ENCODE results near the gene MRPS10.

Gene MRPS10

DNA sequence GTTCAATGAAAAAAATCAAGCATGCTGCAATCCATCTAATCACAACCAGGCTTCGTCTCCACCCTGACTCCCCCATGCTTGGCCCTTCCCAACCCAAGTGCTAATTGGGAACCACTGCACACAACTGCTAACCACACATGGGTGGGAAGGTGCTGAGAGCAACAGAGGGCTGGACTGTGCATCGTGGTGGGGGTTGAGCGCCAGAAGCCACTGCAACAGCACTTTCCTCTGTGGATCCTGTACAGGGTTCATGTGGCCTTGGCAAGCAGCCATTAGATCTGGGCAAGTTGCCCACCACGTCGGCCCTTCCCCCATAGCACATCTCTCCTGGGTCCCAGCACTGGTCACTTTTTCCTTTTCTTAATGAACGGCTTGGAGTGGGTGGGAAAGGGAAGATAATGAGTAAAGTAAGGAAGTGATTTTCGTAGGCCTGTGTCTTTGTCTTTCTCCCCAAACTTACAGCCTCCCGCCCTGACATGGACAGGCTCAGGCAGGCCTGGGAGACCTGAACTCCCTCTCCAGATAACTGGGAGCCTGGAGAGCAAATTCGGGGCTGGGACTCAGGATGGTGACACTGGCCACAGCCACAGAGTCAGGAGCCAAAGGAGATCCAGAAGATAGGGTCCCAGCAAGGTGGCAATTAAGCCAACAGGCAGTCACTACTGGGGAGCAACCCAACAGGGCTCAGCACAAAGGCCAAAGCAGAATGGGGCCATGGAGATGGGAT, 34.4 kb upstream of the MRPS10 start:
- H3K4me3 ChIP-seq (ENCODE audit: low read depth, low read length): no peak overlapping the region
- no peak for DNase-seq (ENCODE audit: low read depth)
- TF ChIP-seq, protein P1, sequence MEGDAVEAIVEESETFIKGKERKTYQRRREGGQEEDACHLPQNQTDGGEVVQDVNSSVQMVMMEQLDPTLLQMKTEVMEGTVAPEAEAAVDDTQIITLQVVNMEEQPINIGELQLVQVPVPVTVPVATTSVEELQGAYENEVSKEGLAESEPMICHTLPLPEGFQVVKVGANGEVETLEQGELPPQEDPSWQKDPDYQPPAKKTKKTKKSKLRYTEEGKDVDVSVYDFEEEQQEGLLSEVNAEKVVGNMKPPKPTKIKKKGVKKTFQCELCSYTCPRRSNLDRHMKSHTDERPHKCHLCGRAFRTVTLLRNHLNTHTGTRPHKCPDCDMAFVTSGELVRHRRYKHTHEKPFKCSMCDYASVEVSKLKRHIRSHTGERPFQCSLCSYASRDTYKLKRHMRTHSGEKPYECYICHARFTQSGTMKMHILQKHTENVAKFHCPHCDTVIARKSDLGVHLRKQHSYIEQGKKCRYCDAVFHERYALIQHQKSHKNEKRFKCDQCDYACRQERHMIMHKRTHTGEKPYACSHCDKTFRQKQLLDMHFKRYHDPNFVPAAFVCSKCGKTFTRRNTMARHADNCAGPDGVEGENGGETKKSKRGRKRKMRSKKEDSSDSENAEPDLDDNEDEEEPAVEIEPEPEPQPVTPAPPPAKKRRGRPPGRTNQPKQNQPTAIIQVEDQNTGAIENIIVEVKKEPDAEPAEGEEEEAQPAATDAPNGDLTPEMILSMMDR (IDR thresholded peaks at IDR 0.05; ENCODE audit: low read depth, low read length, missing control alignments): no peak

- H3K4me3 ChIP-seq (ENCODE audit: low read depth, low read length): no peak overlapping the region
- no peak for DNase-seq (ENCODE audit: low read depth)
- TF ChIP-seq, protein P1 (IDR thresholded peaks at IDR 0.05; ENCODE audit: low read depth, low read length, missing control alignments): no peak
Observed at GRCh38 chr6:42251500-42251899, 33.8 kb upstream of the MRPS10 start.

GRCh38 chr6:42250274-42250931, 32.7 kb upstream of the MRPS10 start:
- no peak for DNase-seq (ENCODE audit: low read depth)
- TF ChIP-seq, protein P1 (IDR thresholded peaks at IDR 0.05; ENCODE audit: low read depth, low read length, missing control alignments): no peak
- H3K4me3 ChIP-seq (ENCODE audit: low read depth, low read length): no peak overlapping the region

- TF ChIP-seq, protein P1 (IDR thresholded peaks at IDR 0.05; ENCODE audit: low read depth, low read length, missing control alignments): no peak
- no peak for DNase-seq (ENCODE audit: low read depth)
- H3K4me3 ChIP-seq (ENCODE audit: low read depth, low read length): no peak overlapping the region
Observed at GRCh38 chr6:42249279-42249678, 31.6 kb upstream of the MRPS10 start.

- TF ChIP-seq, protein P1 (IDR thresholded peaks at IDR 0.05; ENCODE audit: low read depth, low read length, missing control alignments): no peak
- DNase-seq (ENCODE audit: low read depth): no peak
- no peak overlapping the region for H3K4me3 ChIP-seq (ENCODE audit: low read depth, low read length)
Observed at GRCh38 chr6:42243046-42243445, 25.4 kb upstream of the MRPS10 start.

DNA sequence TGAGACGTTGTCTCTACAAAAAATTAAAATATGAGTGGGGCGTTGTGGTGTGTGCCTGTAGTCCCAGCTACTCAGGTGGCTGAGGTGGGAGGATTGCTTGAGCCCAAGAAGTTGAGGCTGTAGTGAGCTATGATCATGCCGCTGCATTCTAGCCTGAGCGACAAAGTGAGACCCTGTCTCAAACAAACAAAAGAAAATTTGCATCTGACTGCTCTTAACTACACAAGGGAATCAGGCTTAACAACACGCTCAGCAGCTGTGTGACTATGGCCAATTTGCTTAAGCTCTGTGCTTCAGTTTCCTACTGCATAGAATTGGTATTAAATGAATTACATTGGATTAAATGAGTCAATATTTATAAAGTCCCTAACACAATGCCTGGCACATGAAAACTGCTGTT, 24.3 kb upstream of the MRPS10 start:
- no peak for DNase-seq (ENCODE audit: low read depth)
- TF ChIP-seq, protein P1 (IDR thresholded peaks at IDR 0.05; ENCODE audit: low read depth, low read length, missing control alignments): no peak
- no peak overlapping the region for H3K4me3 ChIP-seq (ENCODE audit: low read depth, low read length)

Measured in GM12864 (cell line).